AML-193 (cell line): ENCODE measurements around the gene TPP2.
A peak's percentile ranks its signal among the peaks of the same experiment; 100 is the strongest.

Source experiments
- DNase-seq, 2 experiments: peaks; one replicate each; lab custom pipeline; 2025; lab: John Stamatoyannopoulos, UW

The TPP2 gene

DNA sequence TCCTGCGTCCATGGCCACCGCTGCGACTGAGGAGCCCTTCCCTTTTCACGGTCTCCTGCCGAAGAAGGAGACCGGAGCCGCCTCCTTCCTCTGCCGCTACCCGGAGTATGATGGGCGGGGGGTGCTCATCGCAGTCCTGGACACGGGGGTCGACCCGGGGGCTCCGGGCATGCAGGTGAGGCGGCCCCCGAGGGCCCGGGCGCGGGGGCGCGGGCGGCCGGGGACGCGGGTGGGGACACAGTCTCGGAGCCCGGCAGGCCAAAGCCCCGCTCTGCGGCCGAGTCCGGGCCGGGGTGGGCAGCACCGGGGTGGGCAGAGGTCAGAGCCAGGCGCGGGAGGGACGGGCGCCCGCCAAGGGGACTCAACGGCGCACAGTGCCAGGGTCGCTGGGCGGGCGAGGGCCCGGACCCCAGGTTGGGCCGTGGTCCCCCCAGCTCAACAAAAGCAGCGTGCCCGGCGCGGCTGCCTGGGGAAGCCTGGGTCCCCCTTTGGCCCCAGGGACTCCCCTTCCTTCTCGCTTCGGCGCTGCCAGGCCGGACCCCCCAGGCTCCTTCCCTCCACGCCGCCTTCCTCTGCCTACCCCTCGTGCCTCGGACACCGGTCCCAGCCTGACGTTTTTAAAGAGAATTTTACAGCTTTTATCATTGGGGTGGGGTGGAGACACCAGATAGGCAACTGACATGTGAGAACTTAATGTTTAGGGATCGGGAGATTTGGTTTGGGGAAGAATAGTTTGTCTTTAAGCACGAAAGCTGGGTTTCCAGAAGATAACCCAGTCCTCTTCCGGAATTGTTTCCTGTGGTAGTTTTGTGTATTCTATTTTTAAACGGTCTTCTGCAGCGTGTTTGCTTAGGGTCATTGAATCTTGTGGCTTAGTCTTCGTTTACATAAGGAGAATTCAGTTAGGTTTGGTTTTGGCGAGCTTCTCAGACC lies 509 bp downstream of the TPP2 start:
- peak; percentile 43 to 48 for DNase-seq

DNA sequence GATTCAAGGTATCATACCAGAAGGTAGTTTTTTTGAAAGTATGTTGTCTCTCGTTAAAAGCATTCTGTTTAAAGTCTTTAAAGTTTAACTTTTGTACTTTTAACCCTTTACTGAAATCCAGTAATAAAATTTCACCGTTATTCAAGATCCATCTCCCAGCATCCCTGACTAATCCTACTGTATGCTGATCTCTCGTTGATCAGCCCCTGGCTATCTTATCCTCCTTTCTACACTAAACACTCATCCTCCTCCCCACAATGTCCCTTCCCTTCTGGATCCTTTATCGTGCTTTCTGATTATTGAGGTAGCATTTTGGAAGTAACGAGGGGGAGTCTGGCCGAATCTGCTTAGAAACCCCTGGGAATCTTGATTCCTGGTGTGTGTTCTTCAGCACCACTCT lies 1.3 kb downstream of the TPP2 start:
- no peak for DNase-seq

DNA sequence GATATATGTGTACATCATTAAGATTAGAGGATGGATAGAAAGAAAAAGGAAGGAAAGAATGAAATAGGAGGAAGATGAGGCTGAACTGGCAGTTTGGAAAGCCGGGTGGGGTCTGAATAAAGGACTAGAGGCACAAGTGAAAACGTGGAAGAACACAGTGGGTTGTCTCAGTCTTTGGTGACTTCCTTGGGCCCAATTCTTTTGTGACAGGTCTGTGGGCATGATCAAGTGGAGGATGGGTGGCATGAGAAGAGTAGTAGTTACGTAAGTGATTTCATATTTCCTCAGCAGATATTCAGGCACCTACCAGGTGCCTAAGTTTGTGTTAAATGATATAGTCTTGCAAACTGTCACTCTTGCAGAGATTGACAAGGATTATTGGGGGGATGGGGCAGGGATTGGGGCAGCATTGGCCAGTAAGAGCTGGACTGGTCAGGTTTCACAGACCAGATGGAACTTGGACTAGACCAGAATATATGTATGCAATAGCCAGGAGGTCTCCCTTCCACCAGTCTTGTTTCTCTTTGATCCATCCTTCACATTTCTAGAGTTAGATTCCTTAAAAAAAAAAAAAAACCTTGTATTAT lies 2.7 kb downstream of the TPP2 start:
- DNase-seq = peak; percentile 14 to 21

DNA sequence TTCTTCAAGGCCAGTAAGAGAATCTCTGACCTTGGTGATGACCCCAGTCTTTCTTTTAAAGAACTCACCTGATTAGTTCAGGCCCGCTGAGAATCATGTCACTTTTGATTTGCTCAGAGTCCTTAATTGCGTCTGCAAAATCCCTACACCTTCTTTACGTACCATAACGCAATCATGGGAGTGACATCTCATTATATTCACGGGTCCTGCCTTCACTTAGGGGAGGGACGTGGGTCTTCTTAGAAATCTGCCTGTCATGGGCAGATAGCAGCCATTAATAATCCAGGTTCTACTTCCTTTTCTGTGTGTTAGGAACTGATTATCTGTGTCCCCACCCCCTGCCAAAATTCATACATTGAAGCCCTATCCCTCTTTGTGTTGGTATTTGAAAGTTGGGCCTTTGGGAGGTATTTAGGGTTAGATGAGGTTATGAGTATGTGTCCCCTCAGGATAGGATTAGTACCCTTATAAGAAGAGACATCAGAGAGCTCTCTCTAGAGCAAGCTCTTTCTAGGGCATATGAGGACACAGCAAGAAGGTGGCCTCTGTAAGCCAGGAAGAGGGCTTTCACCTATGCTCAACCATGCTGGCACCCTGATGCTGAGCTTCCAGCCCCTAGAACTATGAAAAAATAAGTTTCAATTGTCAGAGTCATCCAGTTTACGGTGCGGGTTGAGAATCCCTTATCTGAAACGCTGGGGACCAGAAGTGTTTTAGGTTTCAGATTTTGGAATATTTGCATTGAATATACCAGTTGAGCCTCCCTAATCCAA lies 9.9 kb downstream of the TPP2 start:
- no peak for DNase-seq

DNA sequence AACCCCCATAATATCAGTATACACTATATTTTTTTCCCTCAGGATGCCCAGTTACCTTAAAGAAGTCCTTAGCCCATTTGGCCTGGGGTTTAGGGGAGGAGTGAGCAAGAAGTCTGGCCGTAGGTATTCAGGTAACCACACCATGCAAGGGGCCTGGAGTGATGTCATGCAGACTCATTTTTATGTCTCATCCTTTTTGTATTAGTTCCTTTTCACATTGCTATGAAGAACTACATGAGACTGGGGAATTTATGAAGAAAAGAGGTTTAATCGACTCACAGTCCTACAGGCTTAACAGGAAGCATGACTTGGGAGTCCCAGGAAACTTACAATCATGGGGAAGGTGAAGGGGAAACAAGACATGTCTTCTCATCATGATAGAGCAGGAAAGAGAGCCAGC lies 12.2 kb downstream of the TPP2 start:
- no peak for DNase-seq

DNA sequence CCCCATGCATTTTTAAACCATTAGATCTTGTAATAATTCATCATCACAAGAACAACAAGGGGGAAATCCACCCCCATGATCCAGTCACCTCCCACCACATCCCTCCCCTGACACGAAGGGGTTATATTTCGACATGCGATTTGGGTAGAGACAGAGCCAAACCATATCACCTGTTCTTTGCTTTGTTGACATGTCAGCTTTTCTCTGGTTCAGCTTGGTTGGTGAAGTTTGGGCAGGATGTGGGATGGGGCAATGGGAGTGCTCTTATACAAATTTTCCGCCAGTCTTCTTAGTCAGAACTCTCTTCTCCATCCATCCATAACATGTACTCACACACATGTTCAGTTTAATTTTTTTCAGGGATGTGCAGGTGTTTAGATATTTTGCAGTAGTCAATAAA lies 12.9 kb downstream of the TPP2 start:
- DNase-seq = no peak

DNA sequence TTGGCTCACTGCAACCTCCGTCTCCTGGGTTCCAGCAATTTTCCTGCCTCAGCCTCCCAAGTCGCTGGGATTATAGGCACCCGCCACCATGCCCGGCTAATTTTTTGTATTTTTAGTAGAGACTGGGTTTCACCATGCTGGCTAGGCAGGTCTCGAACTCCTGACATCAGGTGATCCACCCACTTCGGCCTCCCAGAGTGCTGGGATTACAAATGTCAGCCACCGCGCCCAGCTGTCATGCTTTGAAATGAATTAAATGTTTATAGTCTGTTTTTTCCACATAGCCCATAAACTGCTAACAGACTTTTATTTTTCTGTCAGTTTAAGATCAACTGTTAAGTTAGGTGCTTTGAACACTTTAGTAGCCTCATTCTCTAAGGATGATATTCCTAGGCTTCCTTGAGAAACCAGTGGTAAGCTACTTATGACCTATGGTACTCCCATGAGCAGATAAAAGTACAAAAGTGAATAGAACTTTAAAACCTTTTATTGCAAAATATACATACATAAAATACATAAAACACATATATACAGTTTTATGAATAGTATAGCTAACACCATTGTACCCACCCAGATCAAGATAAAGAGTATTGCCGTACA lies 13.6 kb downstream of the TPP2 start:
- no peak for DNase-seq

DNA sequence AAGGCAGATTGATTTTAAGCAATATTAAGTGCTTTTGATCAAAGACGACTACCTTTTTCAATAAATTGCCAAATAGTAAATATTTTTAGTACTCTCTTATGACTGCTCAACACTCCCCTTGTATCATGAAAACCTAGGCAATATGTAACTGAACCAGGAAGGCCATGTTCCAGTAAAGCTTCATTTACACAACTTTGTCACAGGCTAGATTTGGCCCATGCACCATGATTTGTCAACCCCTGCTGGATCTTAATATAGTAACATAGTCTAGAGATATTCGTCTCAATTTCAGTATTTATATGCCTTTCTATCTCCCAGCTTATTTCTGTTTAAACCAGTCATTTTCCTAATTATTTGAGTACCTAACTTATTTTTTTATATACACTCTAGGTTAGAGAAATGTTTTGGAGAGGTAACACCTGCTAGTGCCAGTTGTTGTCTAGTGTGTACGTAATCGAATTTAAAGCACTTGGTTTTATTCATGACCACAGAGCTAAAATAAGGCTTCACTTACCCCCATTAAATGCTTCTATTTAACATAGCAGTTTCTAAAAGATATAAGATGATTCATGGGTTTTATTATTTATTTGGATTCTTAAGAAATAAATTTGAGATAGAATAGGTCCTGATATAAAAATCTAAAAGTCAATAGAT lies 21.0 kb downstream of the TPP2 start:
- DNase-seq = no peak

DNA sequence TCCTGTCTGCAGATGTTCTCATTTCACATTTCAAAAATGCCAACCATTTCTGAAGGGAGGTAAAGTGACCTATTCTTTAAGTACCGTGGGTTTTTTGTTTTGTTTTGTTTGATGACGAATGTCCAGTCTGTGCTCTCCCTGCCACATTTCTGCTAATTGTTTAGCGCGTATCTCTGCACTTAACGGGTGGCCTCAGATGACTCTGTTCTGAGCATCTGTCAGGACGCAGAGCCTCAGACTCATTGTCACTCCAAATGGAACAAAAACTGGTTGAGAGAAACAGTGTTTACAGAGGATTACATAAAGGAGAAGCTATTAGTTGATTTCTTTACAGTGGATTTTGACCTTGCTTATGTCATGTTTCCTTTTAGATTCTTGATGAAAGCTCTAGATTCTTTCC lies 23.7 kb downstream of the TPP2 start:
- DNase-seq = no peak

DNA sequence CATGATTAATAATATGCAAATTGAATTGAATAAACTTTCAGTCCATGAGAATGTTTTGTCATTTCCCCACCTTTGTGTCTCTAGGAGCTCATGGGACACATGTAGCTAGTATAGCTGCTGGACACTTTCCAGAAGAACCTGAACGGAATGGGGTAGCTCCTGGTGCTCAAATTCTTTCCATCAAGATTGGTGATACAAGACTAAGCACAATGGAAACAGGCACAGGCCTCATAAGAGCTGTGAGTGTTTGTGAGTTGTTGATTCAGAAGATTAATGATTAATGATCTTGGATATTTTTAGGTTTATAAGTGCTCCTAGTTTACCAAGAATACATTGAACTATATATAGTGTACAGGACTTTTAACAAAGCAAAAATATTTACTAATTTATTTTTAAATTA lies 30.1 kb downstream of the TPP2 start:
- no peak for DNase-seq

DNA sequence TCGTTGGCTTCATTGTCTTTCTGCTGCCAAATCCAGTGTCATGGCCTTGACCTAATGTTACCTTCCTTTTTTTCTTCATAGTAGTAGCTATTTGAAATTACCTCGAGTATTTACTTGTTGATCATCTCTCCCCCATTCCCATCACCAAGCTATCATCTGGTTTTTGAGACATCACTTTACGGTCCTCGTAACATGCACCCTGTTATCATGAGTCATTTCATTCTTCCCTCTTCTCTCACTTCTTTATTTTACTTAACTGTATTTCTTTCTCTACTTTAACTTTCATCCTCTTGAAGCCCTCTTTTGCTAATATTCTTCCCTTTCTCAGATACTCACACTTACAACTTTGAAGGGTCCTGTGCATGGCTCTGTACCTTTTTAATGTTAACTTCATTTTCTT lies 31.8 kb downstream of the TPP2 start:
- DNase-seq = no peak

DNA sequence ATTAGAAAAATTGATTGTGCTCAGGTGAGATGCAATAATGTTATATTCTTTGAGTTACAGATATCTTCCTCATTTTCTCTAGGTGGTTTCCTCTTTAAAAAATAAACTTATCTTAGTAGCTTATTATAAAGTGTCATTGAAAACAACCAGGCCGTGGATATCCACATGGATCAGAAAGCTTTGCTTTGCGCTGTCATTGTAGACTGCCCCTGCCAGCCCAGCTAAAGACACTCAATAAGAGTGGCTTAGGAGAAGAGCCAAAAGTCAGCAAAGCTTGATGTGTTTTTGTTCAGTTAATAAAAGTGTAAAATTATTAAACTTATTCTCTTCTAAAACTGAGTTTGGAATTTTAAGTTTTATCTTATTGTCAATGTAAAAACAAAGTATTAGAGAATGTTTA lies 34.4 kb downstream of the TPP2 start:
- no peak for DNase-seq

DNA sequence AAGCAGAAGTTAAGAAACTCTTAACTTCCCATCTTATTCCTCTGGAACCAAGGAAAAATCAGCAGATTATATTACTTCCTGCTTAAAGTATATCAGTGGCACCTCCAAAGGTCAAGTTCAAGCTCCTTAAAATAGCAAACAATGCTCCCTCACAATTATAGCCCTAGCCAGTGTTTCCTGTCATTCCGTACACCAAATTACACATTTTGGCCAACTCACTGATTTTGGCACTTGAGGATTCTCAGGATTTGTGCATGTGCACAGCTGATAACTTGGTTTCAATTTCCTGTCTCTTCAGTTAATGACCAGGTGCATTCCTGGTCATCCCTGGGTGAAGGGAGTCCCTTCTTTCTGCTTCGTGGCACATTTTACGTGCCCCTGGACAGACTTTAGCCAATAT lies 42.0 kb downstream of the TPP2 start:
- DNase-seq = no peak

DNA sequence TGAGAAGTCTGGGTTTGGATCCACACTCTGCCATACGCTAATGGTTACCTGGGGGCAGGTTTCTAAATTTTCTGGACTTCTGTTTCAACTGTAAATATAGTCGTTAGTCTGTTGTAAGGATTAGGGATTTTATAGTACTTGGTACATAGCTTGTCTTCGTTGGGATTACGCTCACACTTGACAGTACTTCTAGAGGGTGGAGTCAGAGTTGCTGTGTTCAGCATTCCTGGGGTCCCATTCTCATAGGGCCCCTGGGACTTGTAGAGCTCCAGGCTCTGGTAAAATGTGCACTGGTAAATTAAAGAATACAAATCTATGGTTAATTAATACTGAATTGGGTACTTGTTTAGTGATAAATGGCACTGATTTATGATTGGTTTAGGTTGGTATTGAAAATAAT lies 45.2 kb downstream of the TPP2 start:
- DNase-seq = no peak

DNA sequence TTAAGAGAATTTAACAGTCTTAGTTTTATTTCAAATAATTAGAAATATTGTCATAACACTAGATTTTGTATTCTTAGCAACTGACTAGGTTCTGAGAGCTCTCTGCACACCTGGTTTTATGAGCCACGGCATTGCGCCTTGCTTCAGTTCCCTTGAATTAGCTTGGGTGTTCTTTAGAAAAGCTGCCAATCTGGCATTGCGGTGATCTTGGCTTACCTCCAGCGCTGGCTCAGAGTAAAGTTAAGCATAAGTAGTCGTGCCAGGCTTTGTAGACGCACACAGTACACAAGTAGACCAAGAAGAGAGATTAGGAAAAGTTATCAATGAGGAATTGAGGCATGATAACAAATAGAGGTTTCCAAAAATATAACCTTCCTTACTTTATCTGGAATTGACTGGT lies 45.7 kb downstream of the TPP2 start:
- DNase-seq = no peak

DNA sequence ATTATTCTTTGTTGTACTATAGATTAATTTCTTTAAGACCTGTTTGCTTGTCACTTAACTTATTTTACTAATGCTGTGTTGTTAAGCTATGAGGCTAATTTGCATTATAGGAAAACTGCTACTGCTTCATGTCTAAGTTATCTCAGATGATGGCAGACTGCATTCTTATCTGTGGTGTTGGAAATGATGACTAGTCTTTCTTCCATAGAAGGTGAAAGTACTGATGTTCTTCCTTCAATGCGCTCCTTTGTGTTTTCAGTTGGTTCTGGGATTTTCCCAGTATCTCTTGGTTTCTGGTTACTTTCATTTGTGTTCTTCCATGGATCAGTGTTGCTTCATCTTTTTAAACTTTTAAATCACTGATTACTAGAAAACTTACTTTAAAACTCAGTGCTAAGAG lies 46.9 kb downstream of the TPP2 start:
- no peak for DNase-seq

DNA sequence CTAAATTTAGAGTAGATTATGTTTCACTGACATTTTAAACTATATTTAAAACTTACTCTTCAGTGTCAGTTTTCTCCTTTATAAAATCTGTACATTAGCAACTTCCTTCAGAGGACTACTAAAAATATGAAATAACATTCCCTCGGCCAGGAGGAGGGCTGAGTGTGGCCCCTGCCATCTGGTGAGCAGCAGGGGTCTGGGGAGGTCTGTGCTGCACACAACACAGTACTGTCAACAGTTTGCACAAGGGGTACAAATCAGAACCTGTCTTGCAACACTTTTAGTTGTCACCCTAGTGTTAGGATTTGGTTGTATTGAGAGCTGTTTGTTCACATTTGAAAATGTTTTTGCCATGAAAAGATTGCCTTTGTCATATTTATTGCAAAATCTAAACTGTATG lies 48.9 kb downstream of the TPP2 start:
- no peak for DNase-seq

DNA sequence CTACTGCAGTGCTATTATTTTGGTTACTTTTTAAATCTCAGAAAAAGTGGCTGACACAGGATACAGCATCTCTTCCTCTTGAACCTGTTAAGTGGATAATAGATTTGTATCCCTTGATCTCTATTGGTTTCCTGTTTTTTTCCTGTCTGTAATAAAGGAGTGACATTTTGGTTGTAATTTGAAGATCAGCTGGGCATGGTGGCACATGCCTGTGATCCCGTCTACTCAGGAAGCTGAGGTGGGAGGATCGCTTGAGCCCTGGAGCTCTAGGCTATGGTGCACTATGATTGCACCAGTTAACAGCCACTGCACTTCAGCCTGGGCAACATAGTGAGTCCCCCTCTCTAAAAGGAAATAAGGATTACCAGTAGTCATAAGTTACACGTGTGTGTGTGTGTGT lies 51.3 kb downstream of the TPP2 start:
- DNase-seq = no peak

DNA sequence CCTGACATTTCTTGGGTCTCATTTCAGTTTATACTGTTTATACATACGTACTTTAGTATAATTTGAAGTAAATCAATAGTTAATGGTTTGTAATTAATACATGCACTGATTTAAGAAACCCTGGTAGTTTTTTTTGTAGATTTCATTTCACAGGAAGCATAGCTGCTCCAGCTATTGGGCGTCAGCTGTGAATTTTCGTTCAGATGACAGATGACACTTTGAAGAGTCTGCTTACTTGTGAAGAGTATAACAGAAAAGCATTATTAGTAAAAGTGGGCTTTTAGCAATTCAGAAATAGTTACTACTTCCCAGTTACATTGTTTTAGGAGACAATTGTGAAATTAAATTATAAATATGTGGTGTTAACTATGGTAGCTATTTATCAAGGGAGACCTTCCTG lies 53.7 kb downstream of the TPP2 start:
- DNase-seq = no peak

DNA sequence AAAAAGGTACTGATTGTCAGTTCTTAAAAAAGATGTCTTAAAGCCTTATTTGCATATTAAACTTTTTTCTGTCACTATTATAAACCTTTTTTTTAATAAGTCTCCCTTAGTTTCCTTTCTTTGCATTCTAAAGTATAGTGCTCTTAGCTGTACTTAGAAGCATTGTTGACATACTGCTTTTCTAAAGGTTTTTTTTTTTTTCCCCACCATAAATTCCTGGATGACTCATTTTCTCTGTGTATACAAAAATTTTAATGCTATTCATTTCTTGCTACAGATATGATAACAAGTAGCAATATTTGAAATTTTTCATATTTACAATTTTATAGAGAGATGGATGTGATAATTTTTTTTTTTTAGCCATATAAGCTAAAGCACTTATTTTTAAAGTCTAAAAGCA lies 54.6 kb downstream of the TPP2 start:
- no peak for DNase-seq

DNA sequence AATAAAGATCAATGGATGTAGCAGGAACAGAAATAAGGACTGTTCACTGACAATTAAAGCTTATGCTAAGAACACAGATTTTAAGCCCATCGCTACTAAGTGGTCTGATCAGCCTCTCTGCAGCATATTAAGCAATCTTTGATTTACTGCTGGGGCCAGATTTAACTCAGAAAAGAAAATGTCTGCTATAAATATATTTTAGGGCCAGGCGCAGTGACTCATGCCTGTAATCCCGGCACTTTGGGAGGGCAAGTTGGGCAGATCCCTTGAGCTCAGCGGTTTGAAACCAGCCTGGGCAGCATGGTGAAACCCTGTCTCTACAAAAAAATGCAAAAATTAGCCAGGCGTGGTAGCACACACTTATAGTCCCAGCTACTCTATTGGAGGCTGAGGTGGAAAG lies 55.1 kb downstream of the TPP2 start:
- DNase-seq = no peak

DNA sequence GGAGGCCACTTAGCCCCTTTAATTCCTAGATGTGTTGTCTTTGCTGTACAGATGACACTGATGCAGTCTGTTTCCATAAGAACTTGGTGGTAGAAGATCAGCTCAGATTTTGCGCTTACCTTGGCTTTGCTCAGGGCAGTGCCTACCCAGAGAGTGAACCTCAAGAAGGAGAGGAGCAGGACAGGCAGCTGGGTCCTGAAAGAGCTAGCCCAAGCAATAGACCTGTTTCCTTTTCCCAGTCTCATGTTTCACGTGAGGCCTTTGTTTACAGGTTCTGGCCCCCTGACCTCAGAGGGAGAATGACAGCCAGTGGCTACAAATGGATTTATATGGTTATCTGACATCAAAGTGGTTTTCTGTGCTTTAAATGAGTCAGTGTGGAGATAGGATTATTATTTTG lies 58.0 kb downstream of the TPP2 start:
- no peak for DNase-seq
